Thyroid gland (tissue), 4 donors: ENCODE data around the gene POLG. TPM values are rescaled to one million over a fixed set of nuclear protein-coding genes. Genes with fewer than 3 reads are reported as not detected.
"Not testable (repeated sequence)": the region's sequence is repeated elsewhere in the genome, so short reads cannot be mapped to it uniquely, and the experiment has no call there.

Experiments used
- DNase-seq, 2 donors: peaks; one replicate each; pipeline ENCODE4 v3.0.0-alpha.2; 2019
- H3K27ac ChIP-seq, 3 donors: fragments of 200-600 bp; sonication (generic); 1 replicate in 2 of 3; 2 replicates in 1 of 3; pipeline ENCODE4 v1.5.1; 2016 to 2019; ENCODE audit warnings: mild to moderate bottlenecking in 1 of 3, moderate library complexity in 1 of 3
- H3K27me3 ChIP-seq: fragments of 200-600 bp; sonication (generic); one replicate; pipeline ENCODE4 v1.5.1; 2019
- H3K36me3 ChIP-seq, 2 donors: fragments of 200-600 bp; sonication (generic); one replicate each; pipeline ENCODE4 v1.5.1; 2016 to 2019
- H3K4me1 ChIP-seq, 2 donors: fragments of 200-600 bp; sonication (generic); one replicate each; pipeline ENCODE4 v1.5.1; 2017 to 2019
- H3K4me3 ChIP-seq, 3 donors: fragments of 200-600 bp; sonication (generic); replicated peaks in 1 of 3; 1 replicate in 2 of 3; 2 replicates in 1 of 3; pipeline ENCODE4 v1.5.1; 2016; ENCODE audit warnings: mild to moderate bottlenecking in 1 of 3
- H3K9me3 ChIP-seq: fragments of 200-600 bp; sonication (generic); one replicate; pipeline ENCODE4 v1.5.1; 2017
- WGBS, 2 donors: methylation state at CpG; one replicate each; pipeline ENCODE4 v1.1.5; 2017; 5-methylcytosine and 5-hydroxymethylcytosine counted together
- intact Hi-C: fragments of 100-400 bp; cut with DNase I; formaldehyde crosslinking; loops from one replicate; pipeline ENCODE4 v1.15.1; 2023
- microRNA-seq: library from miRNA; unstranded; fragments of <30 nt; microRNA quantifications from one replicate; pipeline ENCODE4, GENCODE V29; 2016
- small RNA-seq: library from RNA; depleted of rRNA; stranded (forward); fragments of <200 nt; gene quantifications from one replicate; pipeline ENCODE3, GENCODE V24; 2016
- total RNA-seq, 4 donors: library from RNA; depleted of rRNA; stranded (reverse); fragments of >200 nt; gene quantifications; one replicate each; pipeline ENCODE4 v1.2.3, GENCODE V29; 2016
- TF ChIP-seq, protein P1 (sequence below), 6 experiments: fragments of 200-600 bp in 3 of 6; fragments of 450-650 bp in 3 of 6; sonication (generic) in 3 of 6; IDR thresholded peaks; one replicate each; pipeline ENCODE4 v1.5.1; 2016 to 2019; ENCODE audit warnings: antibody characterized with exemption in 6 of 6, mild to moderate bottlenecking in 2 of 6, inconsistent platforms in 1 of 6, moderate library complexity in 1 of 6

The POLG gene
- total RNA-seq, 4 donors from 2014 or later = 31.2 to 78.8 (median 61.0) TPM

DNA sequence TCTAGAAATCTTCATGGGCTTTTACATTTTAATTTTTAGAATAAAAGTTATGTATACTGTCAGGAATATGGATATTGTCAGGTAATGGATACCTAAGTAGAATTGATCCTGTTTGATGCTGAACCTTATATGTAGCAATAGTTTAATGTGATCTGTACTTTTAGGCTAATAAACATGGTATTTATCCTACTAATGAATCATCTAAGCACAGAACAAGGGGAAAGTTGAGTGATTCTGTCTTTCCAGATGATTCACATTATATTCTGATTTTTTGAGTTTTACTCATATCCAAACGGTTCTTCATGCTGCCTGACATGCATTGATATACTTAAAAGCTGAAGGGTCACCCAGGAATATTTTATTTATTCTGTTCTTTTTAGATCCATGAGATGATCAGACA, 56.3 kb downstream of the POLG start:
- 90 to 95% methylated on average over 1 of the region's 1 CpG for WGBS, 2 donors
- H3K36me3 ChIP-seq = no peaks in the 10 kb centered on the region
- no peak overlapping the region for H3K4me3 ChIP-seq
- no peaks in the 10 kb centered on the region for H3K9me3 ChIP-seq
- TF ChIP-seq, protein P1, sequence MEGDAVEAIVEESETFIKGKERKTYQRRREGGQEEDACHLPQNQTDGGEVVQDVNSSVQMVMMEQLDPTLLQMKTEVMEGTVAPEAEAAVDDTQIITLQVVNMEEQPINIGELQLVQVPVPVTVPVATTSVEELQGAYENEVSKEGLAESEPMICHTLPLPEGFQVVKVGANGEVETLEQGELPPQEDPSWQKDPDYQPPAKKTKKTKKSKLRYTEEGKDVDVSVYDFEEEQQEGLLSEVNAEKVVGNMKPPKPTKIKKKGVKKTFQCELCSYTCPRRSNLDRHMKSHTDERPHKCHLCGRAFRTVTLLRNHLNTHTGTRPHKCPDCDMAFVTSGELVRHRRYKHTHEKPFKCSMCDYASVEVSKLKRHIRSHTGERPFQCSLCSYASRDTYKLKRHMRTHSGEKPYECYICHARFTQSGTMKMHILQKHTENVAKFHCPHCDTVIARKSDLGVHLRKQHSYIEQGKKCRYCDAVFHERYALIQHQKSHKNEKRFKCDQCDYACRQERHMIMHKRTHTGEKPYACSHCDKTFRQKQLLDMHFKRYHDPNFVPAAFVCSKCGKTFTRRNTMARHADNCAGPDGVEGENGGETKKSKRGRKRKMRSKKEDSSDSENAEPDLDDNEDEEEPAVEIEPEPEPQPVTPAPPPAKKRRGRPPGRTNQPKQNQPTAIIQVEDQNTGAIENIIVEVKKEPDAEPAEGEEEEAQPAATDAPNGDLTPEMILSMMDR (IDR thresholded peaks at IDR 0.05) = no peak
- no peak for DNase-seq
- no peaks in the 10 kb centered on the region for H3K27me3 ChIP-seq
- H3K4me1 ChIP-seq = no peaks in the 10 kb centered on the region
- no peak overlapping the region for H3K27ac ChIP-seq
- intact Hi-C loops = no loop called here

DNA sequence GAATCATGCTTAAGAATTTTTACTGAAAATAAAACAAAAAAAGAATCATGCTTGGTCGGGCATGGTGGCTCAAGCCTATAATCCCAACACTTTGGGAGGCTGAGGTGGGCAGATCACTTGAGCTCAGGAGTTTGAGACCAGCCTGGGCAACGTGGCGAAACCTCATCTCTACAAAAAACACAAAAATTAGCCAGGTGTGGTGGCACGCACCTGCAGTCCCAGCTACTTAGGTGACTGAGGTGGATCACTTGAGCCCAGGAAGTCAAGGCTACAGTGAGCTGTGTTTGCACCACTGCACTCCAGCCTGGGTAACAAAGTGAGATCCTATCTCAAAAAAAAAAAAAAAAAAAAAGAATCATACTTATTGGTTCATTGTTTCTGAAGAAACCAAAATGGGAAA, 57.3 kb downstream of the POLG start:
- WGBS, 2 donors = 47 to 55% methylated on average over 4 of the region's 4 CpGs
- H3K27ac ChIP-seq, H3K4me3 ChIP-seq, intact Hi-C loops, H3K9me3 ChIP-seq, H3K36me3 ChIP-seq, H3K4me1 ChIP-seq, H3K27me3 ChIP-seq: not testable (repeated sequence)
- DNase-seq = peak; percentile 53 to 61

Small RNA genes lying within 50 kb of the gene (microRNA-seq; reads per million reads assigned to microRNA genes)
- gene MIR6766 = not detected
- not detected for gene MIR9-3

Small RNA genes lying within 50 kb of the gene (small RNA-seq; reads per million reads assigned to genes)
- not detected for gene MIR6766

Other genes with a start within 250 kb of the POLG start
- 10 to 100 TPM; 52.0 to 74.4 (median 66.2) TPM for gene ABHD2, start 246.4 kb downstream of the POLG start, total RNA-seq
- gene RLBP1, start 113.2 kb downstream of the POLG start, total RNA-seq = not detected
- 1 to 10 TPM in 3 of 4 donors, under 1 TPM in 1; 0.67 to 1.8 (median 1.5) TPM for gene FANCI, start 90.8 kb downstream of the POLG start, total RNA-seq
- gene RHCG, start 161.8 kb upstream of the POLG start, total RNA-seq = not detected
- under 1 TPM in 2 of 4 donors, not detected in 2; under 0.01 to 0.21 TPM for gene TICRR, start 240.6 kb upstream of the POLG start, total RNA-seq